Endothelial cell of umbilical vein (primary cell): ENCODE measurements around the gene ABCC10. TPM values are rescaled to one million over a fixed set of nuclear protein-coding genes. Genes with fewer than 3 reads are reported as not detected.

Experiments used
- BruUV-seq: library from RNA; stranded (reverse); fragments of 400-500 nt; replicated peaks from 2 replicates; lab custom pipeline; 2021; lab: Mats Ljungman, UMichigan
- CTCF ChIA-PET: fragments of 300-600, 350-600 bp; sonication (Branson Sonifier 250); formaldehyde crosslinking; loops from one replicate; lab custom pipeline; 2021; ENCODE audit warnings: antibody characterized with exemption, inconsistent platforms; lab: Charles Lee
- POLR2A ChIA-PET: fragments of 300-600, 350-600 bp; sonication (Branson Sonifier 250); formaldehyde crosslinking; loops from one replicate; lab custom pipeline; 2021; ENCODE audit warnings: antibody characterized with exemption, inconsistent platforms; lab: Charles Lee
- DNase-seq: peaks from one replicate; pipeline ENCODE4 v3.0.0-alpha.2; 2011; ENCODE audit warnings: low read depth, low spot score
- FAIRE-seq: peaks from 2 replicates; lab custom pipeline; 2011; peaks lifted over from hg19 to GRCh38; lab: Jason Lieb, UNC
- H2AFZ ChIP-seq: 2 replicates; pipeline ENCODE4 v1.6.0; 2012; ENCODE audit warnings: low read depth, low read length, control low read depth, inconsistent platforms
- H3K27ac ChIP-seq: 2 replicates; pipeline ENCODE4 v1.5.1; 2011; ENCODE audit warnings: low read depth, mild to moderate bottlenecking, control low read depth, low read length, moderate library complexity; ENCODE audit not compliant: insufficient read depth
- H3K27me3 ChIP-seq, 2 experiments: 2 replicates each; pipeline versions ENCODE4 v1.6.0 to v1.6.1; 2011; ENCODE audit warnings: low read length in 2 of 2, mixed read lengths in 1 of 2; ENCODE audit not compliant: control insufficient read depth in 2 of 2, insufficient read depth in 2 of 2
- H3K36me3 ChIP-seq, 2 experiments: 2 replicates in 1 of 2; 3 replicates in 1 of 2; pipeline ENCODE4 v1.5.1; 2011; ENCODE audit warnings: low read length in 2 of 2, mild to moderate bottlenecking in 1 of 2, moderate library complexity in 1 of 2; ENCODE audit not compliant: control insufficient read depth in 2 of 2, insufficient read depth in 2 of 2; ENCODE audit errors: extremely low read depth in 1 of 2
- H3K4me1 ChIP-seq: 3 replicates; pipeline ENCODE4 v1.5.1; 2011; ENCODE audit warnings: mild to moderate bottlenecking, low read length; ENCODE audit not compliant: control insufficient read depth, insufficient read depth; ENCODE audit errors: extremely low read depth
- H3K4me2 ChIP-seq: 2 replicates; pipeline ENCODE4 v1.6.1; 2011; ENCODE audit warnings: low read length, control low read depth, mixed read lengths; ENCODE audit not compliant: insufficient read depth
- H3K4me3 ChIP-seq, 3 experiments: fragments of 200-600 bp in 1 of 3; sonication (generic), shearing (Covaris generic) in 1 of 3; replicated peaks in 1 of 3; 2 replicates each; pipeline ENCODE4 v1.5.1; 2011 to 2016; ENCODE audit warnings: control low read depth in 3 of 3, low read length in 3 of 3, mild to moderate bottlenecking in 2 of 3, inconsistent platforms in 1 of 3, low read depth in 1 of 3, moderate library complexity in 1 of 3; ENCODE audit not compliant: insufficient read depth in 1 of 3
- H3K79me2 ChIP-seq: 2 replicates; pipeline ENCODE4 v1.6.0; 2012; ENCODE audit warnings: low read length, inconsistent platforms; ENCODE audit not compliant: control insufficient read depth, insufficient read depth
- H3K9ac ChIP-seq: replicated peaks from 2 replicates; pipeline ENCODE3; 2011; ENCODE audit warnings: low read length, control low read depth; ENCODE audit not compliant: insufficient read depth; ENCODE audit errors: extremely low read depth
- H3K9me1 ChIP-seq: replicated peaks from 3 replicates; pipeline ENCODE4 v1.6.0; 2011; ENCODE audit warnings: mild to moderate bottlenecking, low read length; ENCODE audit not compliant: control insufficient read depth, insufficient read depth; ENCODE audit errors: extremely low read depth
- H3K9me3 ChIP-seq: replicated peaks from 2 replicates; pipeline ENCODE4 v1.5.1; 2012; ENCODE audit warnings: low read length, inconsistent platforms; ENCODE audit not compliant: control insufficient read depth, insufficient read depth
- H4K20me1 ChIP-seq: replicated peaks from 2 replicates; pipeline ENCODE3; 2011; ENCODE audit warnings: mild to moderate bottlenecking, low read length; ENCODE audit not compliant: control insufficient read depth, insufficient read depth; ENCODE audit errors: extremely low read depth
- CTCF ChIP-seq, 2 donors: IDR thresholded peaks; 1 replicate in 1 of 2; 2 replicates in 1 of 2; pipeline ENCODE4 v1.5.1; 2011; ENCODE audit warnings: low read length in 2 of 2, mild to moderate bottlenecking in 2 of 2, moderate library complexity in 2 of 2, control low read depth in 1 of 2, inconsistent platforms in 1 of 2, low read depth in 1 of 2; ENCODE audit not compliant: insufficient read depth in 1 of 2; ENCODE audit errors: extremely low read depth in 1 of 2
- EZH2 ChIP-seq: IDR thresholded peaks from 2 replicates; pipeline ENCODE4 v1.6.1; 2012; ENCODE audit warnings: borderline replicate concordance, low read depth, mild to moderate bottlenecking, moderate library complexity, low read length, inconsistent platforms; ENCODE audit not compliant: severe bottlenecking
- FOS ChIP-seq: IDR thresholded peaks from 2 replicates; pipeline ENCODE4 v1.6.1; 2011; ENCODE audit warnings: mild to moderate bottlenecking, low read length, moderate library complexity, borderline replicate concordance; ENCODE audit not compliant: insufficient read depth
- GATA2 ChIP-seq: IDR thresholded peaks from 2 replicates; pipeline ENCODE4 v1.7.0; 2011; ENCODE audit warnings: low read depth, mild to moderate bottlenecking, moderate library complexity, mixed read lengths, low read length; ENCODE audit not compliant: insufficient read length, insufficient read depth
- JUN ChIP-seq: IDR thresholded peaks from 2 replicates; pipeline ENCODE4 v1.6.1; 2011; ENCODE audit warnings: borderline replicate concordance, low read depth; ENCODE audit not compliant: insufficient read length, insufficient read depth
- MAX ChIP-seq: IDR thresholded peaks from 2 replicates; pipeline ENCODE4 v1.6.1; 2011; ENCODE audit not compliant: insufficient read depth, insufficient read length
- MYC ChIP-seq: IDR thresholded peaks from one replicate; pipeline ENCODE4 v1.6.1; 2011; ENCODE audit warnings: mild to moderate bottlenecking, low read depth, low read length
- POLR2A ChIP-seq: IDR thresholded peaks from 2 replicates; pipeline ENCODE4 v1.6.1; 2012; ENCODE audit warnings: low read depth, mild to moderate bottlenecking, control low read depth, low read length
- POLR2AphosphoS5 ChIP-seq: IDR thresholded peaks from 2 replicates; pipeline ENCODE4 v1.6.1; 2012; ENCODE audit warnings: low read depth, mild to moderate bottlenecking, control low read depth, low read length, moderate library complexity; ENCODE audit not compliant: insufficient read depth
- dilution Hi-C: fragments of 300-500 bp; cut with MboI; formaldehyde crosslinking; loops from one replicate; pipeline ENCODE4 v1.15.0; 2019; ENCODE audit warnings: low sequenced_read_pairs; ENCODE audit not compliant: extremely low pct_ligation_motif_present
- intact Hi-C: fragments of 100-400 bp; cut with micrococcal nuclease; formaldehyde crosslinking; loops from one replicate; pipeline ENCODE4 v1.10.0; 2022
- polyA plus RNA-seq, 4 experiments: library from polyadenylated mRNA; depleted of rRNA in 3 of 4; stranded (reverse) in 3 of 4; unstranded in 1 of 4; fragments of >200 nt; gene quantifications; 2 replicates each; pipeline versions ENCODE4 v1.2.1 to v1.2.3, GENCODE V29; 2011 to 2012; ENCODE audit warnings: missing spikeins in 1 of 4
- total RNA-seq: library from RNA; stranded (reverse); gene quantifications from 2 replicates; pipeline ENCODE4 v1.2.3, GENCODE V29; 2021

ABCC10 gene
- total and polyA plus RNA-seq, 2 donors (not counting 3 experiments of a cell fraction or from before 2014, with no cell fraction given), result 29.2 to 37.9 TPM

- no TSS peak for BruUV-seq
- Histone ChIP-seq H3K9me3 (no peaks in the 10 kb centered on the region), H3K4me3 (no peak overlapping the region), H3K79me2 (peaks cover 16% of the 10 kb centered on the region), H3K9me1 (no peaks in the 10 kb centered on the region), H3K9ac (no peak overlapping the region), H4K20me1 (no peaks in the 10 kb centered on the region), H2AFZ (no peak overlapping the region), H3K27ac (no peak overlapping the region), H3K27me3 (no peaks in the 10 kb centered on the region), H3K4me1 (peaks cover 9% of the 10 kb centered on the region), H3K4me2 (no peak overlapping the region), H3K36me3 (no peaks in the 10 kb centered on the region)
- TF ChIP-seq FOS (no peak), POLR2AphosphoS5 (no peak), GATA2 (no peak), EZH2 (no peak), JUN (no peak), MYC (no peak), CTCF (IDR thresholded peaks at IDR 0.05; ENCODE audit: extremely low read depth in 1 of 2, insufficient read depth in 1 of 2, low read depth in 1 of 2, low read length in 2 of 2) (no peak), POLR2A (no peak), MAX (no peak)
- FAIRE-seq, result no peak
- dilution Hi-C loops, result no loop called here
- intact Hi-C loops, result no loop called here
- DNase-seq, result no peak
- POLR2A ChIA-PET, result no interaction called here
- CTCF ChIA-PET, result interaction anchor here (1.2 to 3.0 kb wide), 2 partner anchors 14 to 25 kb away, joined by 3 to 10 read pairs; no protein-coding TSS in a partner anchor
Measured at GRCh38 chr6:43481591-43482236, 54.4 kb downstream of the ABCC10 start.
